K562 (cell line): ENCODE measurements around the gene ZFP30. TPM values are rescaled to one million over a fixed set of nuclear protein-coding genes. Genes with fewer than 3 reads are reported as not detected.
A peak's percentile ranks its signal among the peaks of the same experiment; 100 is the strongest.

Experiments
- ATAC-seq: fragments of 200-7000 bp; cut with Tn5 transposase; 3 replicates; pipeline ENCODE4 v1.9.1; 2020; ENCODE audit warnings: moderate library complexity
- BruUV-seq: library from RNA; stranded (reverse); fragments of 400-500 nt; replicated peaks from 2 replicates; lab custom pipeline; 2021; lab: Mats Ljungman, UMichigan
- CTCF ChIA-PET: fragments of 300-600 bp; formaldehyde crosslinking; extraction: SDS; loops from one replicate; lab custom pipeline; 2021; ENCODE audit warnings: low intra/inter-chr PET ratio; lab: Yijun Ruan, JAX
- POLR2A ChIA-PET: fragments of 300-600, 350-650 bp; sonication (Branson Sonifier 250); formaldehyde crosslinking; extraction: SDS; loops from one replicate; lab custom pipeline; 2021; ENCODE audit warnings: antibody characterized with exemption, inconsistent platforms; lab: Yijun Ruan, JAX
- DNase-seq, 4 experiments: peaks; one replicate each; pipeline versions ENCODE4 v3.0.0 to v3.0.0-alpha.2; 2011 to 2018; ENCODE audit warnings: low spot score in 3 of 4, mixed read lengths in 3 of 4; ENCODE audit errors: extremely low read depth in 1 of 4
- FAIRE-seq: peaks from 2 replicates; lab custom pipeline; 2011; peaks lifted over from hg19 to GRCh38; lab: Jason Lieb, UNC
- H2AFZ ChIP-seq: 2 replicates; pipeline ENCODE4 v1.6.0; 2011; ENCODE audit warnings: low read depth, low read length, control low read depth, inconsistent platforms
- H3K27ac ChIP-seq: fragments of 200-600 bp; 3 replicates; pipeline ENCODE4 v1.8.0; 2011; ENCODE audit warnings: low read depth, mild to moderate bottlenecking, control low read depth, inconsistent platforms, low read length, moderate library complexity, mixed read lengths; ENCODE audit errors: extremely low read depth
- H3K27me3 ChIP-seq, 2 experiments: fragments of 300-600 bp in 1 of 2; 2 replicates in 1 of 2; 3 replicates in 1 of 2; pipeline versions ENCODE4 v1.6.0 to v1.8.0; 2011; ENCODE audit warnings: inconsistent platforms in 2 of 2, low read length in 2 of 2, mild to moderate bottlenecking in 1 of 2, mixed read lengths in 1 of 2, moderate library complexity in 1 of 2; ENCODE audit not compliant: control insufficient read depth in 2 of 2, insufficient read depth in 2 of 2
- H3K36me3 ChIP-seq: fragments of 300-600 bp; 3 replicates; pipeline ENCODE4 v1.8.0; 2011; ENCODE audit warnings: mild to moderate bottlenecking, low read length, inconsistent platforms; ENCODE audit not compliant: control insufficient read depth, insufficient read depth
- H3K4me1 ChIP-seq, 2 experiments: fragments of 200-600 bp in 1 of 2; replicated peaks in 1 of 2; 2 replicates in 1 of 2; 3 replicates in 1 of 2; pipeline versions ENCODE4 v1.5.1 to v1.8.0; 2011; ENCODE audit warnings: inconsistent platforms in 2 of 2, low read length in 2 of 2, mild to moderate bottlenecking in 1 of 2, mixed read lengths in 1 of 2, moderate library complexity in 1 of 2; ENCODE audit not compliant: control insufficient read depth in 2 of 2, insufficient read depth in 2 of 2
- H3K4me2 ChIP-seq: 2 replicates; pipeline ENCODE4 v1.6.1; 2011; ENCODE audit warnings: low read length, control low read depth, inconsistent platforms, mixed read lengths; ENCODE audit not compliant: insufficient read depth
- H3K4me3 ChIP-seq: fragments of 200-600 bp; sonication (generic), shearing (Covaris generic); 2 replicates; pipeline ENCODE4 v1.5.1; 2016; ENCODE audit warnings: control low read depth, inconsistent platforms
- H3K79me2 ChIP-seq: fragments of 200-600 bp; 3 replicates; pipeline ENCODE4 v1.8.0; 2011; ENCODE audit warnings: low read length, inconsistent platforms; ENCODE audit not compliant: control insufficient read depth, insufficient read depth
- H3K9ac ChIP-seq, 2 experiments: 2 replicates each; pipeline versions ENCODE4 v1.6.0 to v1.6.1; 2011; ENCODE audit warnings: low read depth in 2 of 2, low read length in 2 of 2, control low read depth in 1 of 2, inconsistent platforms in 1 of 2, mild to moderate bottlenecking in 1 of 2, mixed read lengths in 1 of 2; ENCODE audit not compliant: insufficient read depth in 1 of 2
- H3K9me1 ChIP-seq: one replicate; pipeline ENCODE4 v1.6.0; 2011; ENCODE audit warnings: inconsistent platforms, mild to moderate bottlenecking, low read length, moderate library complexity; ENCODE audit not compliant: control insufficient read depth, insufficient read depth
- H3K9me3 ChIP-seq: replicated peaks from 2 replicates; pipeline ENCODE4 v1.5.1; 2011; ENCODE audit warnings: low read depth, low read length, inconsistent platforms; ENCODE audit not compliant: control insufficient read depth, insufficient read depth
- H4K20me1 ChIP-seq: replicated peaks from 2 replicates; pipeline ENCODE4 v1.6.1; 2011; ENCODE audit warnings: low read length, inconsistent platforms, mixed read lengths; ENCODE audit not compliant: control insufficient read depth, insufficient read depth
- CC2D1A ChIP-seq: fragments of 450-650 bp; IDR thresholded peaks from 2 replicates; pipeline ENCODE4 v1.6.1; 2017; ENCODE audit warnings: mild to moderate bottlenecking
- CEBPB ChIP-seq: fragments of 450-650 bp; IDR thresholded peaks from 2 replicates; pipeline ENCODE4 v1.6.1; 2016; ENCODE audit warnings: missing genetic modification characterization, missing compliant biosample characterization
- HCFC1 ChIP-seq: IDR thresholded peaks from 2 replicates; pipeline ENCODE4 v1.6.1; 2012; ENCODE audit warnings: low read depth, low read length, improper control_type of control experiment
- MCM7 ChIP-seq, 2 experiments: fragments of 450-650 bp; IDR thresholded peaks; 2 replicates each; pipeline ENCODE4 v1.6.1; 2016 to 2018
- MTA3 ChIP-seq: fragments of 450-650 bp; formaldehyde crosslinking; IDR thresholded peaks from 2 replicates; pipeline ENCODE4 v1.6.1; 2017; ENCODE audit warnings: mild to moderate bottlenecking, borderline replicate concordance
- PHTF2 ChIP-seq: fragments of 250-450 bp; sonication (Bioruptor Pico); IDR thresholded peaks from 2 replicates; pipeline ENCODE4 v1.5.0; 2021; ENCODE audit warnings: mild to moderate bottlenecking
- TRIM24 ChIP-seq, 2 experiments: fragments of 450-650 bp; IDR thresholded peaks; 2 replicates each; pipeline ENCODE4 v1.6.1; 2016
- WGBS: fragments of 100-300 bp; shearing (Covaris generic); methylation state at CpG from one replicate; pipeline ENCODE4 v1.1.6; 2016; ENCODE audit warnings: low coverage, mixed read lengths; ENCODE audit not compliant: insufficient coverage; ENCODE audit errors: missing lambda C conversion rate; 5-methylcytosine and 5-hydroxymethylcytosine counted together
- in situ Hi-C: fragments of 300-500 bp; cut with MboI; formaldehyde crosslinking; loops from 4 replicates; pipeline ENCODE4 v1.15.0; 2018; ENCODE audit warnings: inconsistent platforms, mixed read lengths
- intact Hi-C: fragments of 100-400 bp; cut with micrococcal nuclease; formaldehyde crosslinking; loops from 2 replicates; pipeline ENCODE4 v1.14.2; 2022
- polyA plus RNA-seq, 8 experiments: library from polyadenylated mRNA; depleted of rRNA in 4 of 8; stranded (reverse) in 5 of 8; unstranded in 3 of 8; fragments of >200 nt; fragmentation: Nextera tagmentation in 2 of 8; fragmentation: Illumina TruSeq in 1 of 8; extraction: Ambion mirVana in 2 of 8; extraction: Trizol in 1 of 8; gene quantifications; 2 replicates each; pipeline versions ENCODE4 v1.2.1 to v1.2.3, GENCODE V29; 2011 to 2014; ENCODE audit warnings: inconsistent platforms in 1 of 8, missing spikeins in 1 of 8
- total RNA-seq, 7 experiments: library from RNA; depleted of rRNA in 6 of 7; stranded (reverse); fragments of >200 nt in 6 of 7; fragmentation: Illumina TruSeq in 2 of 7; extraction: Trizol in 2 of 7; gene quantifications; 2 replicates each; pipeline versions ENCODE4 v1.2.1 to v1.2.3, GENCODE V29; 2011 to 2021; ENCODE audit warnings: low replicate concordance in 1 of 7
- TF ChIP-seq, protein P1 (sequence below): fragments of 450-650 bp; IDR thresholded peaks from 2 replicates; pipeline ENCODE4 v1.6.1; 2016
- TF ChIP-seq, protein P2 (sequence below): IDR thresholded peaks from 2 replicates; pipeline ENCODE4 v1.6.1; 2014; ENCODE audit warnings: antibody characterized with exemption
- TF ChIP-seq, protein P3 (sequence below): fragments of 450-650 bp; IDR thresholded peaks from 2 replicates; pipeline ENCODE4 v1.6.1; 2016; ENCODE audit warnings: mild to moderate bottlenecking, moderate library complexity

ZFP30 gene
- total and polyA plus RNA-seq, 9 of the 15 experiments (the other 6 are each of a cell fraction or from before 2014, with no cell fraction given), result 1.1 to 11.3 (median 4.9) TPM

DNA sequence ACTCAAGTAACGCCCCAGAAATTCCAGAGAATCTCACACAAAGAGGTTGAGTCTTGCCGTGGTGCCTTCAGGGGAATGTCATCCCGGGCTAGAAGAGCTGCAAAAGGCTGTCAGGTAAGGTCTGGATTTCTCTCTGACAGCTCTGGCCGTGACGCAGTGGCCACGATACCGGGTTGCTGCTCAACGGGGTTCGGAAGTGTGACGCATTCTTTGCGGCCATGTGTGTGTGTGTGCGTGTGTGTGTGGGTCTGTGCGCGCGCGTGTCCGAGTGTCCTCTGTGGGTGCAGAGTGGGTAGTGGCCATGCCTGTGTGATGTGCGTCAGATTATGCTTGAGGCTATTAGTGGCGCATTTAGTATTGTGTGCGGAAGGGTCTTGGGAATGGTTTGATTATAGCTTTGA is 60.3 kb downstream of the ZFP30 start:
- H3K9ac ChIP-seq, result peak overlapping the region; percentile 37 to 89
- ChIA-PET CTCF (no interaction called here), POLR2A (interaction anchor here (0.6 to 1.3 kb wide), 4 partner anchors 16 to 377 kb away, joined by 3 to 6 read pairs (median 4); partner anchors contain the start of genes ZNF383 and ZNF527)
- H3K4me2 ChIP-seq, result peak overlapping the region; percentile 95
- H3K27me3 ChIP-seq, result no peaks in the 10 kb centered on the region
- H3K27ac ChIP-seq, result peak overlapping the region; percentile 2; the same call in 1 of the 3 replicates
- no peaks in the 10 kb centered on the region for H4K20me1 ChIP-seq
- peak overlapping the region; percentile 59 for H3K4me3 ChIP-seq
- FAIRE-seq (no peak), DNase-seq (peak in 3 of 4 experiments; percentile 28 to 53 (median 32)), ATAC-seq (peak; percentile 64)
- H3K79me2 ChIP-seq, result no peaks in the 10 kb centered on the region
- H3K4me1 ChIP-seq, result peaks cover 0 to 14% of the 10 kb centered on the region in 2 experiments; a peak in 2 of 5 replicates
- H3K9me3 ChIP-seq, result no peaks in the 10 kb centered on the region
- no peaks in the 10 kb centered on the region for H3K9me1 ChIP-seq
- intact Hi-C loops (loop anchor here (1.0 kb wide), 1 partner anchor 128 kb away; the partner anchor contains the start of gene ZNF569), in situ Hi-C loops (no loop called here)
- TSS peak; percentile 64 for BruUV-seq
- 10% methylated on average over 20 of the region's 20 CpGs for WGBS
- H3K36me3 ChIP-seq, result no peaks in the 10 kb centered on the region
- peak overlapping the region; percentile 96 for H2AFZ ChIP-seq
- no peak for TF ChIP-seq CEBPB
- no peak for TF ChIP-seq PHTF2 (CRISPR knock-in tag)
- TF ChIP-seq MTA3, result 0 out of 2 replicates have a peak, but pooled peaks have one; percentile 10
- TF ChIP-seq, protein P1, sequence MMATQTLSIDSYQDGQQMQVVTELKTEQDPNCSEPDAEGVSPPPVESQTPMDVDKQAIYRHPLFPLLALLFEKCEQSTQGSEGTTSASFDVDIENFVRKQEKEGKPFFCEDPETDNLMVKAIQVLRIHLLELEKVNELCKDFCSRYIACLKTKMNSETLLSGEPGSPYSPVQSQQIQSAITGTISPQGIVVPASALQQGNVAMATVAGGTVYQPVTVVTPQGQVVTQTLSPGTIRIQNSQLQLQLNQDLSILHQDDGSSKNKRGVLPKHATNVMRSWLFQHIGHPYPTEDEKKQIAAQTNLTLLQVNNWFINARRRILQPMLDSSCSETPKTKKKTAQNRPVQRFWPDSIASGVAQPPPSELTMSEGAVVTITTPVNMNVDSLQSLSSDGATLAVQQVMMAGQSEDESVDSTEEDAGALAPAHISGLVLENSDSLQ, result peak; percentile 25; the same call in 1 of the 2 replicates
- TF ChIP-seq, protein P2, sequence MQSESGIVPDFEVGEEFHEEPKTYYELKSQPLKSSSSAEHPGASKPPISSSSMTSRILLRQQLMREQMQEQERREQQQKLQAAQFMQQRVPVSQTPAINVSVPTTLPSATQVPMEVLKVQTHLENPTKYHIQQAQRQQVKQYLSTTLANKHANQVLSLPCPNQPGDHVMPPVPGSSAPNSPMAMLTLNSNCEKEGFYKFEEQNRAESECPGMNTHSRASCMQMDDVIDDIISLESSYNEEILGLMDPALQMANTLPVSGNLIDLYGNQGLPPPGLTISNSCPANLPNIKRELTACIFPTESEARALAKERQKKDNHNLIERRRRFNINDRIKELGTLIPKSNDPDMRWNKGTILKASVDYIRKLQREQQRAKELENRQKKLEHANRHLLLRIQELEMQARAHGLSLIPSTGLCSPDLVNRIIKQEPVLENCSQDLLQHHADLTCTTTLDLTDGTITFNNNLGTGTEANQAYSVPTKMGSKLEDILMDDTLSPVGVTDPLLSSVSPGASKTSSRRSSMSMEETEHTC, result no peak
- no peak for TF ChIP-seq HCFC1
- no peak for TF ChIP-seq TRIM24 (IDR thresholded peaks at IDR 0.05)
- TF ChIP-seq MCM7 (IDR thresholded peaks at IDR 0.05), result no peak
- no peak for TF ChIP-seq CC2D1A
- TF ChIP-seq, protein P3, sequence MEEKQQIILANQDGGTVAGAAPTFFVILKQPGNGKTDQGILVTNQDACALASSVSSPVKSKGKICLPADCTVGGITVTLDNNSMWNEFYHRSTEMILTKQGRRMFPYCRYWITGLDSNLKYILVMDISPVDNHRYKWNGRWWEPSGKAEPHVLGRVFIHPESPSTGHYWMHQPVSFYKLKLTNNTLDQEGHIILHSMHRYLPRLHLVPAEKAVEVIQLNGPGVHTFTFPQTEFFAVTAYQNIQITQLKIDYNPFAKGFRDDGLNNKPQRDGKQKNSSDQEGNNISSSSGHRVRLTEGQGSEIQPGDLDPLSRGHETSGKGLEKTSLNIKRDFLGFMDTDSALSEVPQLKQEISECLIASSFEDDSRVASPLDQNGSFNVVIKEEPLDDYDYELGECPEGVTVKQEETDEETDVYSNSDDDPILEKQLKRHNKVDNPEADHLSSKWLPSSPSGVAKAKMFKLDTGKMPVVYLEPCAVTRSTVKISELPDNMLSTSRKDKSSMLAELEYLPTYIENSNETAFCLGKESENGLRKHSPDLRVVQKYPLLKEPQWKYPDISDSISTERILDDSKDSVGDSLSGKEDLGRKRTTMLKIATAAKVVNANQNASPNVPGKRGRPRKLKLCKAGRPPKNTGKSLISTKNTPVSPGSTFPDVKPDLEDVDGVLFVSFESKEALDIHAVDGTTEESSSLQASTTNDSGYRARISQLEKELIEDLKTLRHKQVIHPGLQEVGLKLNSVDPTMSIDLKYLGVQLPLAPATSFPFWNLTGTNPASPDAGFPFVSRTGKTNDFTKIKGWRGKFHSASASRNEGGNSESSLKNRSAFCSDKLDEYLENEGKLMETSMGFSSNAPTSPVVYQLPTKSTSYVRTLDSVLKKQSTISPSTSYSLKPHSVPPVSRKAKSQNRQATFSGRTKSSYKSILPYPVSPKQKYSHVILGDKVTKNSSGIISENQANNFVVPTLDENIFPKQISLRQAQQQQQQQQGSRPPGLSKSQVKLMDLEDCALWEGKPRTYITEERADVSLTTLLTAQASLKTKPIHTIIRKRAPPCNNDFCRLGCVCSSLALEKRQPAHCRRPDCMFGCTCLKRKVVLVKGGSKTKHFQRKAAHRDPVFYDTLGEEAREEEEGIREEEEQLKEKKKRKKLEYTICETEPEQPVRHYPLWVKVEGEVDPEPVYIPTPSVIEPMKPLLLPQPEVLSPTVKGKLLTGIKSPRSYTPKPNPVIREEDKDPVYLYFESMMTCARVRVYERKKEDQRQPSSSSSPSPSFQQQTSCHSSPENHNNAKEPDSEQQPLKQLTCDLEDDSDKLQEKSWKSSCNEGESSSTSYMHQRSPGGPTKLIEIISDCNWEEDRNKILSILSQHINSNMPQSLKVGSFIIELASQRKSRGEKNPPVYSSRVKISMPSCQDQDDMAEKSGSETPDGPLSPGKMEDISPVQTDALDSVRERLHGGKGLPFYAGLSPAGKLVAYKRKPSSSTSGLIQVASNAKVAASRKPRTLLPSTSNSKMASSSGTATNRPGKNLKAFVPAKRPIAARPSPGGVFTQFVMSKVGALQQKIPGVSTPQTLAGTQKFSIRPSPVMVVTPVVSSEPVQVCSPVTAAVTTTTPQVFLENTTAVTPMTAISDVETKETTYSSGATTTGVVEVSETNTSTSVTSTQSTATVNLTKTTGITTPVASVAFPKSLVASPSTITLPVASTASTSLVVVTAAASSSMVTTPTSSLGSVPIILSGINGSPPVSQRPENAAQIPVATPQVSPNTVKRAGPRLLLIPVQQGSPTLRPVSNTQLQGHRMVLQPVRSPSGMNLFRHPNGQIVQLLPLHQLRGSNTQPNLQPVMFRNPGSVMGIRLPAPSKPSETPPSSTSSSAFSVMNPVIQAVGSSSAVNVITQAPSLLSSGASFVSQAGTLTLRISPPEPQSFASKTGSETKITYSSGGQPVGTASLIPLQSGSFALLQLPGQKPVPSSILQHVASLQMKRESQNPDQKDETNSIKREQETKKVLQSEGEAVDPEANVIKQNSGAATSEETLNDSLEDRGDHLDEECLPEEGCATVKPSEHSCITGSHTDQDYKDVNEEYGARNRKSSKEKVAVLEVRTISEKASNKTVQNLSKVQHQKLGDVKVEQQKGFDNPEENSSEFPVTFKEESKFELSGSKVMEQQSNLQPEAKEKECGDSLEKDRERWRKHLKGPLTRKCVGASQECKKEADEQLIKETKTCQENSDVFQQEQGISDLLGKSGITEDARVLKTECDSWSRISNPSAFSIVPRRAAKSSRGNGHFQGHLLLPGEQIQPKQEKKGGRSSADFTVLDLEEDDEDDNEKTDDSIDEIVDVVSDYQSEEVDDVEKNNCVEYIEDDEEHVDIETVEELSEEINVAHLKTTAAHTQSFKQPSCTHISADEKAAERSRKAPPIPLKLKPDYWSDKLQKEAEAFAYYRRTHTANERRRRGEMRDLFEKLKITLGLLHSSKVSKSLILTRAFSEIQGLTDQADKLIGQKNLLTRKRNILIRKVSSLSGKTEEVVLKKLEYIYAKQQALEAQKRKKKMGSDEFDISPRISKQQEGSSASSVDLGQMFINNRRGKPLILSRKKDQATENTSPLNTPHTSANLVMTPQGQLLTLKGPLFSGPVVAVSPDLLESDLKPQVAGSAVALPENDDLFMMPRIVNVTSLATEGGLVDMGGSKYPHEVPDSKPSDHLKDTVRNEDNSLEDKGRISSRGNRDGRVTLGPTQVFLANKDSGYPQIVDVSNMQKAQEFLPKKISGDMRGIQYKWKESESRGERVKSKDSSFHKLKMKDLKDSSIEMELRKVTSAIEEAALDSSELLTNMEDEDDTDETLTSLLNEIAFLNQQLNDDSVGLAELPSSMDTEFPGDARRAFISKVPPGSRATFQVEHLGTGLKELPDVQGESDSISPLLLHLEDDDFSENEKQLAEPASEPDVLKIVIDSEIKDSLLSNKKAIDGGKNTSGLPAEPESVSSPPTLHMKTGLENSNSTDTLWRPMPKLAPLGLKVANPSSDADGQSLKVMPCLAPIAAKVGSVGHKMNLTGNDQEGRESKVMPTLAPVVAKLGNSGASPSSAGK, result peak; percentile 12; the same call in 1 of the 2 replicates
